ENCODE results near the gene CHRD. TPM values are rescaled to one million over a fixed set of nuclear protein-coding genes. Genes with fewer than 3 reads are reported as not detected.

The CHRD gene
- total and polyA plus RNA-seq, 10 of the 15 experiments (the other 5 are each of a cell fraction or from before 2014, with no cell fraction given): not detected

- 0 out of 2 replicates have a peak, but pooled peaks have one; percentile 29 for TF ChIP-seq MTA2 (IDR thresholded peaks at IDR 0.05; ENCODE audit: low read depth)
- peak; percentile 91 for TF ChIP-seq POLR2A (IDR thresholded peaks at IDR 0.05; ENCODE audit: low read depth, low read length)
- TF ChIP-seq, protein P1, sequence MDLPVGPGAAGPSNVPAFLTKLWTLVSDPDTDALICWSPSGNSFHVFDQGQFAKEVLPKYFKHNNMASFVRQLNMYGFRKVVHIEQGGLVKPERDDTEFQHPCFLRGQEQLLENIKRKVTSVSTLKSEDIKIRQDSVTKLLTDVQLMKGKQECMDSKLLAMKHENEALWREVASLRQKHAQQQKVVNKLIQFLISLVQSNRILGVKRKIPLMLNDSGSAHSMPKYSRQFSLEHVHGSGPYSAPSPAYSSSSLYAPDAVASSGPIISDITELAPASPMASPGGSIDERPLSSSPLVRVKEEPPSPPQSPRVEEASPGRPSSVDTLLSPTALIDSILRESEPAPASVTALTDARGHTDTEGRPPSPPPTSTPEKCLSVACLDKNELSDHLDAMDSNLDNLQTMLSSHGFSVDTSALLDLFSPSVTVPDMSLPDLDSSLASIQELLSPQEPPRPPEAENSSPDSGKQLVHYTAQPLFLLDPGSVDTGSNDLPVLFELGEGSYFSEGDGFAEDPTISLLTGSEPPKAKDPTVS (IDR thresholded peaks at IDR 0.05; ENCODE audit: low read depth, low read length): no peak
- peak; percentile 63 for TF ChIP-seq SIX5 (IDR thresholded peaks at IDR 0.05; ENCODE audit: low read depth, low read length, severe bottlenecking)
- TF ChIP-seq STAT1 (conservative IDR thresholded peaks at IDR 0.05): 0 out of 2 replicates have a peak, but pooled peaks have one; percentile 30
- no peak for TF ChIP-seq RFX5 (IDR thresholded peaks at IDR 0.05; ENCODE audit: low read depth, low read length)
- no peak for TF ChIP-seq EP300 (IDR thresholded peaks at IDR 0.05; ENCODE audit: borderline replicate concordance in 1 of 2, control insufficient read depth in 1 of 2, low read depth in 2 of 2, low read length in 2 of 2)
- TF ChIP-seq POU2F2 (IDR thresholded peaks at IDR 0.05; ENCODE audit: borderline replicate concordance, low read depth, low read length): peak; percentile 27; the same call in 1 of the 3 replicates
- TF ChIP-seq RB1 (IDR thresholded peaks at IDR 0.05; ENCODE audit: borderline replicate concordance): no peak; the same call in 1 of the 2 replicates
- TF ChIP-seq SMAD1 (IDR thresholded peaks at IDR 0.05; ENCODE audit: low read depth, partially characterized antibody): peak; percentile 75
- TF ChIP-seq ZNF274 (IDR thresholded peaks at IDR 0.05; ENCODE audit: insufficient read depth, insufficient read length): no peak
- no peak for TF ChIP-seq RCOR1 (conservative IDR thresholded peaks at IDR 0.05; ENCODE audit: low read depth, low read length)
- TF ChIP-seq BHLHE40 (IDR thresholded peaks at IDR 0.05; ENCODE audit: borderline replicate concordance in 1 of 2, low read depth in 2 of 2, low read length in 1 of 2): peak in 1 of 2 experiments; percentile 22; a peak in 1 of 4 replicates
- TF ChIP-seq EED (IDR thresholded peaks at IDR 0.05; ENCODE audit: low read depth): 0 out of 2 replicates have a peak, but pooled peaks have one; percentile 8
- peak; percentile 94 for TF ChIP-seq GABPA (IDR thresholded peaks at IDR 0.05; ENCODE audit: low read depth)
- no peak for TF ChIP-seq FOXK2 (IDR thresholded peaks at IDR 0.05)
- TF ChIP-seq BCL11A (IDR thresholded peaks at IDR 0.05; ENCODE audit: low read depth, low read length): no peak
- 0 out of 2 replicates have a peak, but pooled peaks have one; percentile 17 for TF ChIP-seq DPF2 (IDR thresholded peaks at IDR 0.05)
- TF ChIP-seq CUX1 (IDR thresholded peaks at IDR 0.05; ENCODE audit: insufficient replicate concordance, low read depth, low read length): no peak
- TF ChIP-seq NBN (IDR thresholded peaks at IDR 0.05): peak; percentile 92
- no peak for TF ChIP-seq PAX5 (IDR thresholded peaks at IDR 0.05; ENCODE audit: borderline replicate concordance, low read depth, low read length)
- peak; percentile 54; the same call in 1 of the 2 replicates for TF ChIP-seq IRF4 (IDR thresholded peaks at IDR 0.05; ENCODE audit: low read depth, low read length)
- 0 out of 2 replicates have a peak, but pooled peaks have one; percentile 10 for TF ChIP-seq SPI1 (IDR thresholded peaks at IDR 0.05; ENCODE audit: borderline replicate concordance, insufficient read depth, low read depth, low read length)
These were observed 16.9 kb upstream of the CHRD start (continued) for GRCh38 chr3:184362668-184363546.

All from GM12878 (cell line).